Measurements from ENCODE around the gene SYTL3. TPM values are rescaled to one million over a fixed set of nuclear protein-coding genes. Genes with fewer than 3 reads are reported as not detected.

SYTL3 gene
- total and polyA plus RNA-seq, 2 of the 8 experiments (the other 6 are each of a cell fraction or from before 2014, with no cell fraction given) = 0.27 to 0.99 TPM

- no peak for TF ChIP-seq CHD7 (IDR thresholded peaks at IDR 0.05; ENCODE audit: insufficient replicate concordance, low read length)
- TF ChIP-seq GTF2F1 (IDR thresholded peaks at IDR 0.05; ENCODE audit: borderline replicate concordance, low read depth, low read length) = no peak
- TF ChIP-seq NRF1 (IDR thresholded peaks at IDR 0.05; ENCODE audit: low read depth, low read length) = no peak
- TF ChIP-seq TAF1 (IDR thresholded peaks at IDR 0.05; ENCODE audit: low read depth, low read length) = no peak
- no peak for TF ChIP-seq YY1 (IDR thresholded peaks at IDR 0.05; ENCODE audit: low read depth, low read length)
These were observed 134.0 kb downstream of the SYTL3 start (continued) for GRCh38 chr6:158783851-158784250.
